ENCODE data around the gene PYCR2. TPM values are rescaled to one million over a fixed set of nuclear protein-coding genes. Genes with fewer than 3 reads are reported as not detected.
A peak's percentile ranks its signal among the peaks of the same experiment; 100 is the strongest.

PYCR2 gene
- total RNA-seq, 2 experiments from 2014 or later: 24.1 to 26.2 TPM

DNA sequence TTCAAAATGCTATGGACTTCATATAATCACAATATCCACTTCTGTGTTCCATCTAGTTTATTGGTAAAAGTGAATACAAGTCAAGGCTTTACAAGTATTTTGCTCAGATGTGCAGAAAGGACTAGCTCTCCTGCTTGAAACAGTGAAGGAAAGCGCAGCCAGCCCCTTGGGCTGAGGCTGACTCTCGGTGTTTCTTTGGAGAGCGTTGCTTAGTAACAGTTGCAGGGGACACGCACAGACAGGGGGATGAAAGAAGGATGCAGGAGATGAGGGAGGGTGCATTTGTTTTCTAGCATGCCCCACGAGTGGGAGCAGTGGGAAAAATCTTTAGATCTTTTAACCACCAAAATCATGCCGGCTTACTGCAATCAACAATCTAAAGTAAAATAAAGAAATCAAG lies 9.1 kb downstream of the PYCR2 start:
- H3K36me3 Mint-ChIP-seq (ENCODE audit: low read depth): peaks cover 37% of the 10 kb centered on the region
- DNase-seq (no peak), ATAC-seq (ENCODE audit: poor library complexity) (no peak)
- H3K36me3 ChIP-seq (ENCODE audit: insufficient read depth, low read length): peaks cover 34% of the 10 kb centered on the region
- H3K4me3 Mint-ChIP-seq: no peak overlapping the region
- H3K27me3 Mint-ChIP-seq: no peaks in the 10 kb centered on the region
- peak overlapping the region; percentile 15 for H3K27ac Mint-ChIP-seq
- H3K4me1 Mint-ChIP-seq (ENCODE audit: low read depth): peaks cover 43% of the 10 kb centered on the region
- no peaks in the 10 kb centered on the region for H3K9me3 ChIP-seq (ENCODE audit: control insufficient read depth in 1 of 2, insufficient read depth in 1 of 2, low read length in 2 of 2)
- H3K4me1 ChIP-seq (ENCODE audit: insufficient read depth, low read length): peaks cover 28% of the 10 kb centered on the region
- no peak overlapping the region for H3K4me3 ChIP-seq (ENCODE audit: low read length)
- POLR2A ChIA-PET: interaction anchor here (1.2 kb wide), 1 partner anchor 32 kb away, joined by 3 read pairs; no protein-coding TSS in a partner anchor
- no peak for TF ChIP-seq CTCF (IDR thresholded peaks at IDR 0.05)
- no peaks in the 10 kb centered on the region for H3K9me3 Mint-ChIP-seq
- intact Hi-C loops (cut with DNase I, micrococcal nuclease): loop anchor here in 1 of 2 experiments (5.0 to 10.0 kb wide), 3 partner anchors 60 to 363 kb away; partner anchors contain the start of gene SRP9
- H3K27ac ChIP-seq (ENCODE audit: low read depth in 1 of 2, low read length in 2 of 2): no peak overlapping the region
- no peaks in the 10 kb centered on the region for H3K27me3 ChIP-seq (ENCODE audit: control insufficient read depth in 1 of 2, insufficient read depth in 2 of 2, low read length in 2 of 2)
- CTCF ChIA-PET: no interaction called here

DNA sequence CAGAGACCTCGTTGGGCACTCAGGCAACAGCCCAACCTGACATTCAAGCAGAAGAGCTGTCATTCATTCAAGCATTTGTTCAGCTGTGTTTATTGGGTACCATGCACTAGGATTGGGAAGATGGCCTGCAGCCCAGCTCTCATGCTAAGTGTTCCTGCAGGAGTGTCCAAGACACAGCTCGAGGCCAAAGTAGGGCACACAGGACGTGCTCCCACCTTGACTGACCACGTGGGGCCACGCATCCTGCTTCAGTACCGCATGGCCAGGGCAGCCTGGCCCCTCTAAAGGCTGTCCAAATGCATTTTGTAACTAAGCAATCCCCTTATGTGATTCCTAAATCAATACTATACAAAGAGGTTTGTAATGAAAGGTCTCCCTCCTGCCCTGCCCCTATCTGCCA lies 9.7 kb downstream of the PYCR2 start:
- Histone ChIP-seq H3K4me1 (ENCODE audit: insufficient read depth, low read length) (peaks cover 28% of the 10 kb centered on the region), H3K27me3 (ENCODE audit: control insufficient read depth in 1 of 2, insufficient read depth in 2 of 2, low read length in 2 of 2) (no peaks in the 10 kb centered on the region), H3K27ac (ENCODE audit: low read depth in 1 of 2, low read length in 2 of 2) (no peak overlapping the region), H3K4me3 (ENCODE audit: low read length) (no peak overlapping the region), H3K36me3 (ENCODE audit: insufficient read depth, low read length) (peaks cover 28% of the 10 kb centered on the region), H3K9me3 (ENCODE audit: control insufficient read depth in 1 of 2, insufficient read depth in 1 of 2, low read length in 2 of 2) (no peaks in the 10 kb centered on the region)
- ATAC-seq (ENCODE audit: poor library complexity): no peak
- Mint-ChIP-seq H3K9me3 (no peaks in the 10 kb centered on the region), H3K4me3 (no peak overlapping the region), H3K4me1 (ENCODE audit: low read depth) (peaks cover 43% of the 10 kb centered on the region), H3K27me3 (no peaks in the 10 kb centered on the region), H3K27ac (no peak overlapping the region), H3K36me3 (ENCODE audit: low read depth) (peaks cover 31% of the 10 kb centered on the region)
- POLR2A ChIA-PET: interaction anchor here (0.8 to 1.0 kb wide), 2 partner anchors 17 to 34 kb away, joined by 3 read pairs; no protein-coding TSS in a partner anchor
- no peak for DNase-seq
- intact Hi-C loops (cut with DNase I, micrococcal nuclease): loop anchor here in 1 of 2 experiments (5.0 to 10.0 kb wide), 3 partner anchors 60 to 362 kb away; partner anchors contain the start of gene SRP9
- TF ChIP-seq CTCF (IDR thresholded peaks at IDR 0.05): no peak
- CTCF ChIA-PET: no interaction called here

GRCh38 chr1:225911191-225912130 lies 12.6 kb downstream of the PYCR2 start:
- peaks cover 12% of the 10 kb centered on the region for H3K36me3 Mint-ChIP-seq (ENCODE audit: low read depth)

More at GRCh38 chr1:225911191-225912130, 12.6 kb downstream of the PYCR2 start:
- Mint-ChIP-seq H3K27me3 (no peaks in the 10 kb centered on the region), H3K9me3 (no peaks in the 10 kb centered on the region), H3K4me3 (no peak overlapping the region), H3K27ac (no peak overlapping the region), H3K4me1 (ENCODE audit: low read depth) (peaks cover 42% of the 10 kb centered on the region)
- H3K4me3 ChIP-seq (ENCODE audit: low read length): no peak overlapping the region
- CTCF ChIA-PET: interaction anchor here (0.6 to 2.4 kb wide), 14 partner anchors 11 to 134 kb away, joined by 3 to 11 read pairs (median 5); partner anchors contain the start of genes PYCR2 and SRP9
- TF ChIP-seq CTCF (IDR thresholded peaks at IDR 0.05): peak; percentile 97
- H3K9me3 ChIP-seq (ENCODE audit: control insufficient read depth in 1 of 2, insufficient read depth in 1 of 2, low read length in 2 of 2): no peaks in the 10 kb centered on the region
- H3K36me3 ChIP-seq (ENCODE audit: insufficient read depth, low read length): peaks cover 5% of the 10 kb centered on the region
- H3K27me3 ChIP-seq (ENCODE audit: control insufficient read depth in 1 of 2, insufficient read depth in 2 of 2, low read length in 2 of 2): no peaks in the 10 kb centered on the region
- POLR2A ChIA-PET: interaction anchor here (0.5 to 6.8 kb wide), 11 partner anchors 14 to 136 kb away, joined by 3 to 75 read pairs (median 4); partner anchors contain the start of genes SRP9 and TMEM63A
- peaks cover 28% of the 10 kb centered on the region for H3K4me1 ChIP-seq (ENCODE audit: insufficient read depth, low read length)
- ATAC-seq (ENCODE audit: poor library complexity) (peak; percentile 95), DNase-seq (peak; percentile 52 to 88 (median 69))
- intact Hi-C loops (cut with DNase I, micrococcal nuclease): loop anchor here (1.0 to 10.0 kb wide), 10 partner anchors 30 to 437 kb away; partner anchors contain the start of gene SRP9 (in 1 of the 2)
- H3K27ac ChIP-seq (ENCODE audit: low read depth in 1 of 2, low read length in 2 of 2): no peak overlapping the region
